OCI-LY3 (cell line): ENCODE results near the gene PAX6.

Experiments used
- EZH2phosphoT487 ChIP-seq: fragments of 200-600 bp; shearing (Covaris generic); IDR thresholded peaks from 2 replicates; pipeline ENCODE4 v1.6.1; 2018; ENCODE audit warnings: antibody characterized with exemption, mixed run types, low read depth
- TF ChIP-seq, protein P1 (sequence below): fragments of 200-600, 300-600 bp; sonication (generic); IDR thresholded peaks from 2 replicates; pipeline ENCODE4 v1.5.1; 2014; ENCODE audit warnings: antibody characterized with exemption, low read length, low read depth

- TF ChIP-seq, protein P1, sequence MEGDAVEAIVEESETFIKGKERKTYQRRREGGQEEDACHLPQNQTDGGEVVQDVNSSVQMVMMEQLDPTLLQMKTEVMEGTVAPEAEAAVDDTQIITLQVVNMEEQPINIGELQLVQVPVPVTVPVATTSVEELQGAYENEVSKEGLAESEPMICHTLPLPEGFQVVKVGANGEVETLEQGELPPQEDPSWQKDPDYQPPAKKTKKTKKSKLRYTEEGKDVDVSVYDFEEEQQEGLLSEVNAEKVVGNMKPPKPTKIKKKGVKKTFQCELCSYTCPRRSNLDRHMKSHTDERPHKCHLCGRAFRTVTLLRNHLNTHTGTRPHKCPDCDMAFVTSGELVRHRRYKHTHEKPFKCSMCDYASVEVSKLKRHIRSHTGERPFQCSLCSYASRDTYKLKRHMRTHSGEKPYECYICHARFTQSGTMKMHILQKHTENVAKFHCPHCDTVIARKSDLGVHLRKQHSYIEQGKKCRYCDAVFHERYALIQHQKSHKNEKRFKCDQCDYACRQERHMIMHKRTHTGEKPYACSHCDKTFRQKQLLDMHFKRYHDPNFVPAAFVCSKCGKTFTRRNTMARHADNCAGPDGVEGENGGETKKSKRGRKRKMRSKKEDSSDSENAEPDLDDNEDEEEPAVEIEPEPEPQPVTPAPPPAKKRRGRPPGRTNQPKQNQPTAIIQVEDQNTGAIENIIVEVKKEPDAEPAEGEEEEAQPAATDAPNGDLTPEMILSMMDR = no peak
- TF ChIP-seq EZH2phosphoT487 = no peak
Measured at GRCh38 chr11:31847761-31848160, 36.6 kb upstream of the PAX6 start.
